ENCODE measurements around the gene UTS2B. TPM values are rescaled to one million over a fixed set of nuclear protein-coding genes. Genes with fewer than 3 reads are reported as not detected.

Gene UTS2B
- total RNA-seq, 2 experiments from 2014 or later, result not detected

GRCh38 chr3:191257286-191257685, 73.0 kb downstream of the UTS2B start:
- H3K4me1 Mint-ChIP-seq (ENCODE audit: low read depth), result no peaks in the 10 kb centered on the region
- no peaks in the 10 kb centered on the region for H3K36me3 ChIP-seq (ENCODE audit: insufficient read depth, low read length)
- H3K4me3 ChIP-seq (ENCODE audit: low read length), result no peak overlapping the region
- H3K27ac Mint-ChIP-seq, result no peak overlapping the region
- H3K27ac ChIP-seq (ENCODE audit: low read depth in 1 of 2, low read length in 2 of 2), result no peak overlapping the region
- ATAC-seq (ENCODE audit: poor library complexity) (no peak), DNase-seq (no peak)
- CTCF ChIA-PET, result no interaction called here
- peaks cover 7% of the 10 kb centered on the region for H3K27me3 Mint-ChIP-seq
- peaks cover 0 to 4% of the 10 kb centered on the region in 2 experiments for H3K9me3 ChIP-seq (ENCODE audit: control insufficient read depth in 1 of 2, insufficient read depth in 1 of 2, low read length in 2 of 2)
- H3K36me3 Mint-ChIP-seq (ENCODE audit: low read depth), result no peaks in the 10 kb centered on the region
- POLR2A ChIA-PET, result no interaction called here
- H3K27me3 ChIP-seq (ENCODE audit: control insufficient read depth in 1 of 2, insufficient read depth in 2 of 2, low read length in 2 of 2), result no peaks in the 10 kb centered on the region
- H3K4me3 Mint-ChIP-seq, result no peak overlapping the region
- H3K9me3 Mint-ChIP-seq, result no peaks in the 10 kb centered on the region
- TF ChIP-seq, protein P1, sequence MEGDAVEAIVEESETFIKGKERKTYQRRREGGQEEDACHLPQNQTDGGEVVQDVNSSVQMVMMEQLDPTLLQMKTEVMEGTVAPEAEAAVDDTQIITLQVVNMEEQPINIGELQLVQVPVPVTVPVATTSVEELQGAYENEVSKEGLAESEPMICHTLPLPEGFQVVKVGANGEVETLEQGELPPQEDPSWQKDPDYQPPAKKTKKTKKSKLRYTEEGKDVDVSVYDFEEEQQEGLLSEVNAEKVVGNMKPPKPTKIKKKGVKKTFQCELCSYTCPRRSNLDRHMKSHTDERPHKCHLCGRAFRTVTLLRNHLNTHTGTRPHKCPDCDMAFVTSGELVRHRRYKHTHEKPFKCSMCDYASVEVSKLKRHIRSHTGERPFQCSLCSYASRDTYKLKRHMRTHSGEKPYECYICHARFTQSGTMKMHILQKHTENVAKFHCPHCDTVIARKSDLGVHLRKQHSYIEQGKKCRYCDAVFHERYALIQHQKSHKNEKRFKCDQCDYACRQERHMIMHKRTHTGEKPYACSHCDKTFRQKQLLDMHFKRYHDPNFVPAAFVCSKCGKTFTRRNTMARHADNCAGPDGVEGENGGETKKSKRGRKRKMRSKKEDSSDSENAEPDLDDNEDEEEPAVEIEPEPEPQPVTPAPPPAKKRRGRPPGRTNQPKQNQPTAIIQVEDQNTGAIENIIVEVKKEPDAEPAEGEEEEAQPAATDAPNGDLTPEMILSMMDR (IDR thresholded peaks at IDR 0.05), result no peak
- intact Hi-C loops (cut with DNase I, micrococcal nuclease), result no loop called here
- no peaks in the 10 kb centered on the region for H3K4me1 ChIP-seq (ENCODE audit: insufficient read depth, low read length)

- H3K27ac ChIP-seq (ENCODE audit: low read depth in 1 of 2, low read length in 2 of 2), result no peak overlapping the region
- intact Hi-C loops (cut with DNase I, micrococcal nuclease), result no loop called here
- TF ChIP-seq, protein P1 (IDR thresholded peaks at IDR 0.05), result no peak
- no peak overlapping the region for H3K4me3 ChIP-seq (ENCODE audit: low read length)
- H3K9me3 Mint-ChIP-seq, result no peaks in the 10 kb centered on the region
- DNase-seq (no peak), ATAC-seq (ENCODE audit: poor library complexity) (no peak)
- no peaks in the 10 kb centered on the region for H3K4me1 Mint-ChIP-seq (ENCODE audit: low read depth)
- H3K4me3 Mint-ChIP-seq, result no peak overlapping the region
- no peaks in the 10 kb centered on the region for H3K36me3 ChIP-seq (ENCODE audit: insufficient read depth, low read length)
- no peak overlapping the region for H3K27ac Mint-ChIP-seq
- no peaks in the 10 kb centered on the region for H3K9me3 ChIP-seq (ENCODE audit: control insufficient read depth in 1 of 2, insufficient read depth in 1 of 2, low read length in 2 of 2)
- POLR2A ChIA-PET, result no interaction called here
- H3K27me3 Mint-ChIP-seq, result peaks cover 7% of the 10 kb centered on the region
- H3K36me3 Mint-ChIP-seq (ENCODE audit: low read depth), result no peaks in the 10 kb centered on the region
- no peaks in the 10 kb centered on the region for H3K4me1 ChIP-seq (ENCODE audit: insufficient read depth, low read length)
- H3K27me3 ChIP-seq (ENCODE audit: control insufficient read depth in 1 of 2, insufficient read depth in 2 of 2, low read length in 2 of 2), result no peaks in the 10 kb centered on the region
- CTCF ChIA-PET, result no interaction called here
Observed at GRCh38 chr3:191256405-191256804, 73.9 kb downstream of the UTS2B start.

GRCh38 chr3:191255156-191255555, 75.2 kb downstream of the UTS2B start:
- Mint-ChIP-seq H3K4me1 (ENCODE audit: low read depth) (no peaks in the 10 kb centered on the region), H3K4me3 (no peak overlapping the region), H3K27me3 (no peaks in the 10 kb centered on the region), H3K9me3 (no peaks in the 10 kb centered on the region), H3K27ac (no peak overlapping the region), H3K36me3 (ENCODE audit: low read depth) (no peaks in the 10 kb centered on the region)
- intact Hi-C loops (cut with DNase I, micrococcal nuclease), result no loop called here
- ChIA-PET POLR2A (no interaction called here), CTCF (no interaction called here)
- ATAC-seq (ENCODE audit: poor library complexity), result no peak
- H3K27me3 ChIP-seq (ENCODE audit: control insufficient read depth in 1 of 2, insufficient read depth in 2 of 2, low read length in 2 of 2), result no peaks in the 10 kb centered on the region
- H3K36me3 ChIP-seq (ENCODE audit: insufficient read depth, low read length), result no peaks in the 10 kb centered on the region
- no peak for DNase-seq
- no peak overlapping the region for H3K4me3 ChIP-seq (ENCODE audit: low read length)
- H3K27ac ChIP-seq (ENCODE audit: low read depth in 1 of 2, low read length in 2 of 2), result no peak overlapping the region
- no peaks in the 10 kb centered on the region for H3K4me1 ChIP-seq (ENCODE audit: insufficient read depth, low read length)
- no peaks in the 10 kb centered on the region for H3K9me3 ChIP-seq (ENCODE audit: control insufficient read depth in 1 of 2, insufficient read depth in 1 of 2, low read length in 2 of 2)
- TF ChIP-seq, protein P1 (IDR thresholded peaks at IDR 0.05), result no peak

All from CD4-positive, alpha-beta T cell (primary cell).